Epithelial cell of esophagus (primary cell): ENCODE data around the gene MS4A15.

Experiments
- DNase-seq: peaks from one replicate; pipeline ENCODE4 v3.0.0; 2010; ENCODE audit warnings: low read depth
- H3K4me3 ChIP-seq: 2 replicates; pipeline ENCODE4 v1.5.1; 2011; ENCODE audit warnings: mild to moderate bottlenecking, low read length, control low read depth
- TF ChIP-seq, protein P1 (sequence below): IDR thresholded peaks from 2 replicates; pipeline ENCODE4 v1.5.1; 2011; ENCODE audit warnings: low read depth, mild to moderate bottlenecking, low read length, control low read depth, inconsistent platforms; ENCODE audit not compliant: insufficient read depth; ENCODE audit errors: missing control alignments

Gene MS4A15

DNA sequence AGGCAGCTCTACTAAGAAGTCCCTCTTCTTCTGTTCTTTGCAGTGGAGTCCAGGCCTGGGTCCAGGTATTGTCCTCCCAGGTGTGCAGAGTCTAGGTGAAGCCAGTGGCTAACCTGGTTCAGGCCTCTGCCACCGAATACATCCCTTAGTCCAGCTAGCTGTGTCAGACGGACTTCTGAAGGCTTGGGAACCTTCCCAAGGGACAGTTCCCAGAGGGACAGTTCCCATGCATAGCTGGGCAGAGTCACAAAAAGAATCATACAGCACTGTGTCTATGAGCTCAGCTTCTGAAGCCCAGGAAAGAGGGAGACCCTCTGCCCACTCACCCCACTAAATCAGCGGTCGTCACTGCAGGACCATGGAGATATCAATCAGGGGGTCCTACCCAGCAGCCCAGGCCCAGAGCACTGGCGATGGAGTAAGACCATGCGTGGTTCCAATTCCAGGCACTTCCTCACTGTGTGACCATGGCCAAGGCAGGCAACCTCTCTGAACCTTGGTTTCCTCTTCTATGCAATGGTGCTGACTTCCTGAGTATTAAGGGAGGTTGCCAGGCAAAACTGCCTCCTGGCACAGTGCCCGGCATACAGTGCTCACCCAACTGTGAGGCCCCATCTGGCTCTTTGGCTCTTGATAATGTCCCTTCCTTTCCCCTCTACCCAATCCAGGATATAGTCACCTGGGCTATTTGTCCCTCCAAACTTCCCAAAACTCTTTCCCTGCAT lies 31.9 kb downstream of the MS4A15 start:
- TF ChIP-seq, protein P1, sequence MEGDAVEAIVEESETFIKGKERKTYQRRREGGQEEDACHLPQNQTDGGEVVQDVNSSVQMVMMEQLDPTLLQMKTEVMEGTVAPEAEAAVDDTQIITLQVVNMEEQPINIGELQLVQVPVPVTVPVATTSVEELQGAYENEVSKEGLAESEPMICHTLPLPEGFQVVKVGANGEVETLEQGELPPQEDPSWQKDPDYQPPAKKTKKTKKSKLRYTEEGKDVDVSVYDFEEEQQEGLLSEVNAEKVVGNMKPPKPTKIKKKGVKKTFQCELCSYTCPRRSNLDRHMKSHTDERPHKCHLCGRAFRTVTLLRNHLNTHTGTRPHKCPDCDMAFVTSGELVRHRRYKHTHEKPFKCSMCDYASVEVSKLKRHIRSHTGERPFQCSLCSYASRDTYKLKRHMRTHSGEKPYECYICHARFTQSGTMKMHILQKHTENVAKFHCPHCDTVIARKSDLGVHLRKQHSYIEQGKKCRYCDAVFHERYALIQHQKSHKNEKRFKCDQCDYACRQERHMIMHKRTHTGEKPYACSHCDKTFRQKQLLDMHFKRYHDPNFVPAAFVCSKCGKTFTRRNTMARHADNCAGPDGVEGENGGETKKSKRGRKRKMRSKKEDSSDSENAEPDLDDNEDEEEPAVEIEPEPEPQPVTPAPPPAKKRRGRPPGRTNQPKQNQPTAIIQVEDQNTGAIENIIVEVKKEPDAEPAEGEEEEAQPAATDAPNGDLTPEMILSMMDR = no peak
- no peak overlapping the region for H3K4me3 ChIP-seq
- no peak for DNase-seq

DNA sequence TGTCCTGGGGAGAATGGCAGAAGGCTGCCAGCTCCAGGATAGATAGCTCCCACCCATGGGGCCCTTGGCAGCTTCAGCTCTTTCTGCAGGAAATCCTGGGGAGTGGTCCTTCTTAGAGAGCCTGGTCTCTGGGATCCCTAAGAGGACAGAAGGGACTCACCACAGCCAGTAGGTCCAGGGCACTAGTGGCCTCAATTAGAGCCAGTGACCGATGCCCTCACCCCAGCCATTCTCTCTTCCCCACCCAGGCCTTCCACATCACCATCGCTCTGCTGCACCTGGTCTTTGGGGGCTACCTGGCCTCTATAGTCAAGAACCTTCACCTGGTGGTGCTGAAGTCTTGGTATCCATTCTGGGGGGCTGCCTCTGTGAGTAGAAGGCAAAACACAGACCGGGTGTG lies 34.1 kb downstream of the MS4A15 start:
- no peak for DNase-seq
- no peak overlapping the region for H3K4me3 ChIP-seq
- TF ChIP-seq, protein P1 = no peak

DNA sequence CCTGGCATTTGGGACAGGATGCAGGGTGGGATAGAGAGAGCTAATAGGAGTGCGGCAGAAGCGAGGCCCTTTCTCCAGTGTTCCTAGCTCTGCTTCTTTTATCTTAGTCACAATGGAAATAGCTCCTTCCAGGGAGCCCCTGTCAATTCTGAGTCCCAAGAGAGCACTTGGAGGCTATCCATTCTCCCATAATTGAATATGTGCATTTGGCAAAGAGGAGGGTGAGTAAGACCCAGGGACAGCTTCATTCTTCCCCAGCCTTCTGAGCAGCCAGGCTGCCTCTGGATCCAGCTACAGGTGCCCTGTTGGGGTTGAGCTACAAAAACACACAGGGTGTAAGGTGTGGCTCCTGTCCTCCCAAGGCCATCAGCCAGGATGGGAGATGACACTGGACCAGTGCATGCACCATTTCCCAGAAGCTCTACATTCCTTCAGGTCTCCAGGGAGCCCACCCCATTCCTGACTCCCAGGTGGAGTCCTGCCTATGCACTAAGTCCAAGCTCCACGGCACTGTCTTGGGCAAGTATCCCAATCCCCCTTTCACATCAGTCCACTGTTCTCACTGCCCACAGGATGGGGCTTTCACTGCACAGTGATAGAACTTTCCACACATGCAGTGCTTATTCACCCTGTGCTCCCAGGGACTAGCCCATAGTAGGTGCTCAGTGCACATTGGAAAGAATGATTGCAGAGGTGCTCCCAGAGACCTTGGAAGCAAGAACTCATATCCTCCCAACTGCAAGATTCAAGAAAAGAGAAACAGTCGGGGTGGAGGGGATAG lies 34.7 kb downstream of the MS4A15 start:
- no peak overlapping the region for H3K4me3 ChIP-seq
- TF ChIP-seq, protein P1 = no peak
- DNase-seq = no peak

DNA sequence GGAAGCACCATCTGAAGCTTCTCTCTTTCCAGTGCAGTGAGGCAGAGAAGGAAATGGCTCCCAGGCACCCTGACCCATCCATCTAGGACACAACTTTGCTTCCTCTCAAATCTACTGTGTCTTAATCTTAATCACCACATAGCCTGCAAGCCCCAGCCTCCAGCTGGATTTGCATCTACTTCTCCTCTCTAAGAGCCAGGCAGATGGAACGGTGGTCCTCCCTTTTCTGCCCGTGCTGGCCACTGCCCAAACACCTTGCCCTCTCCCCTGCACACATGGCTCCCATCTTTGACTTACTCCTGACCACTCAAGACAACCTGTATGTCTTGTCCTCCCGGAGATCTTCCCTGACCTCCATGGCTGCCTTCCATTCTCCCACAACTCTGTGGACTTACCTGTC lies 35.9 kb downstream of the MS4A15 start:
- H3K4me3 ChIP-seq = no peak overlapping the region
- no peak for DNase-seq
- TF ChIP-seq, protein P1 = no peak

DNA sequence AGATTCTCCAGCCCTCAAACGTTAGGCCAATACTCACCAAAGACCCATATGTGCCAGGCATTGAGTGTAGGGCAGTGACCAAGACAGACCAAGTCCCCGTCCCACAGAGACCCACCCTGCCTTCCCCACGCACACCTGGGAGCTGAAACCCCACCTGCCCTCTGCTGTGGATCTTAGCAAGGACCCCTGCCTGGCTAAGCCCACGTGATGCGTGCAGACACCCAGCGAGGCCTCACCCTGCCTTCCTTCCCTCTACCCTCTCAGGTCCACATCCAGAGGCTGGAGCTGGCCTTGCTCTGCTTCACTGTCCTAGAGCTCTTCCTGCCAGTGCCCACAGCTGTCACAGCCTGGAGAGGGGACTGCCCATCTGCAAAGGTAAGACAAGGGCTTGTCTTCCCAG lies 38.6 kb downstream of the MS4A15 start:
- no peak for DNase-seq

DNA sequence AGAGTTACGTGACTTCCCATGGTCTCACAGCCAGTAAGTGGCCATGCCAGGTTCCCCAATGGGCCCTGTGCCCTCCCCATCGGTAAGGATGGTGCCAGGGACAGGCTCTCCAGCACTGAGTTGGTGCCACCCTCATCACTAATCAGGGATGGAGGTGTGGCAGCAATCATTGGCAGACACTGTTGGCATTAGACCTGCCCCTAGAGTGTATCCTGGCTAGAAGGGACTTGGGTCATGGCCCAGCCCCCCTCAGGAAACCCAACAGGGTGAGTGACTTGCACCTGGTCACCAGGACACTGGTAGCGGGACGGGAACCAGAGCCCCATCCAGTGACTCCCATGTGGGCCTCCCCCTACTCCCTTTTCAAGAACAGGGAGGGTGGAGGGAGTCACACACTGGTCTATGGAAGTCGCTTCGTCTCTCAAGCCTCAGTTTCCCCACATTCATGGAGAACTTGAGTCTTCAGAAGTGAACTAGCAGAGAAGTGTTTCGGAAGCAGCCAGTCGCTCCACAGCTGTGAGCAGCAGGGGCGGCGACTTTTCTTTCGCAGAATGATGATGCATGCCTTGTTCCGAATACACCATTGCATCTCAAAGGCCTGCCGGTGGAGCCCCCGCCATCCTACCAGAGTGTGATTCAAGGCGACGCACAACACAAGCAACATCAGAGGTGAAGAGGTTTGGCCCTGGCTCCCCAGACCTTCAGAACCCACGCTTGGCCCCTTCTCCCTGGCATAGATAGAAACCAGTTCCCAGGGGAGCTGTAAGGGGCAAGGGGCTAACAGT lies 41.4 kb downstream of the MS4A15 start:
- DNase-seq = no peak
- TF ChIP-seq, protein P1 = no peak
- no peak overlapping the region for H3K4me3 ChIP-seq

More for the DNA sequence above, 38.6 kb downstream of the MS4A15 start:
- H3K4me3 ChIP-seq = no peak overlapping the region
- TF ChIP-seq, protein P1 = no peak
